ENCODE measurements around the gene USPL1. TPM values are rescaled to one million over a fixed set of nuclear protein-coding genes. Genes with fewer than 3 reads are reported as not detected.
A peak's percentile ranks its signal among the peaks of the same experiment; 100 is the strongest.

The USPL1 gene
- total and polyA plus RNA-seq, 2 of the 13 experiments (the other 11 are each of a cell fraction or from before 2014, with no cell fraction given): 13.7 to 15.9 TPM

- TF ChIP-seq ZBTB8A (CRISPR knock-in tag; IDR thresholded peaks at IDR 0.05; ENCODE audit: borderline replicate concordance, low read depth) (no peak), CREBL2 (CRISPR knock-in tag; IDR thresholded peaks at IDR 0.05; ENCODE audit: borderline replicate concordance) (no peak; the same call in 1 of the 2 replicates), ZBTB43 (CRISPR knock-in tag; conservative IDR thresholded peaks at IDR 0.05) (no peak), ZBED4 (CRISPR knock-in tag; IDR thresholded peaks at IDR 0.05; ENCODE audit: borderline replicate concordance) (peak; percentile 73; the same call in 1 of the 2 replicates), ZNF724P (CRISPR knock-in tag; IDR thresholded peaks at IDR 0.05; ENCODE audit: borderline replicate concordance) (peak; percentile 93; the same call in 1 of the 2 replicates), ZNF644 (CRISPR knock-in tag; IDR thresholded peaks at IDR 0.05; ENCODE audit: low read depth) (0 out of 2 replicates have a peak, but pooled peaks have one; percentile 6), SUZ12 (IDR thresholded peaks at IDR 0.05; ENCODE audit: low read depth, low read length) (no peak), BRD4 (CRISPR knock-in tag; IDR thresholded peaks at IDR 0.05) (peak; percentile 71; the same call in 1 of the 2 replicates), IRF2 (CRISPR knock-in tag; IDR thresholded peaks at IDR 0.05) (peak; percentile 50; the same call in 1 of the 2 replicates), ZNF775 (CRISPR knock-in tag; IDR thresholded peaks at IDR 0.05; ENCODE audit: borderline replicate concordance) (no peak), SCMH1 (CRISPR knock-in tag; IDR thresholded peaks at IDR 0.05; ENCODE audit: borderline replicate concordance) (no peak), U2AF2 (IDR thresholded peaks at IDR 0.05; ENCODE audit: low read depth, low read length) (no peak), HCFC1 (IDR thresholded peaks at IDR 0.05; ENCODE audit: low read depth, low read length) (no peak), GATA4 (IDR thresholded peaks at IDR 0.05; ENCODE audit: borderline replicate concordance, low read depth) (no peak), NCOA2 (CRISPR knock-in tag; IDR thresholded peaks at IDR 0.05) (0 out of 2 replicates have a peak, but pooled peaks have one; percentile 9), KDM2A (CRISPR knock-in tag; IDR thresholded peaks at IDR 0.05; ENCODE audit: borderline replicate concordance, low read depth) (peak; percentile 82; the same call in 1 of the 2 replicates), FOSL2 (CRISPR knock-in tag; IDR thresholded peaks at IDR 0.05) (0 out of 2 replicates have a peak, but pooled peaks have one; percentile 54), SMYD3 (CRISPR knock-in tag; IDR thresholded peaks at IDR 0.05) (no peak), ZNF570 (CRISPR knock-in tag; IDR thresholded peaks at IDR 0.05; ENCODE audit: borderline replicate concordance) (no peak; the same call in 1 of the 2 replicates), CENPX (CRISPR knock-in tag; IDR thresholded peaks at IDR 0.05) (no peak), BATF2 (CRISPR knock-in tag; IDR thresholded peaks at IDR 0.05) (no peak), NR2C2 (CRISPR knock-in tag; IDR thresholded peaks at IDR 0.05; ENCODE audit: borderline replicate concordance) (peak; percentile 40; the same call in 1 of the 2 replicates), GTF2F1 (IDR thresholded peaks at IDR 0.05; ENCODE audit: low read length) (no peak), ARNT (IDR thresholded peaks at IDR 0.05) (no peak)
Measured at GRCh38 chr13:30673669-30674521, 56.2 kb downstream of the USPL1 start (continued).
